ENCODE measurements around the gene DTD1.

DNA sequence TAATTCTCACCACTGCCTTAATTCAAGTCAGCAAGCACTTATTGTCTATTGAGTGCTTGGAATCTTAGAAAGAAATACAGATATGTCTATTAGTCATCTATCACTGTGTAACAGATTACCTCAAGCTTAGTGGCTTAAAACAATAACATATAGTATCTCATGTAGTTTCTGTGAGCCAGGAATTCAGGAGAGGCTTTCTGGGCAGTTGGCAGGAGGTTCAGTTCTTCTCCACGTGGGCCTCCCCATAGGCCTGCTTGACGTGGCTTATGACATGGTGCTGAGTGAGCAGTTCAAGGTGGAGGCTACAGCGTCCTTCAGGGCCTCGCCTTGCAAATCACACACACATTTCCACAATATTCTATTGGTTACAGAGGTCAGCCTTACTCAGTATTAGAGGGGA lies 69.7 kb downstream of the DTD1 start:
- TF ChIP-seq, protein P1, sequence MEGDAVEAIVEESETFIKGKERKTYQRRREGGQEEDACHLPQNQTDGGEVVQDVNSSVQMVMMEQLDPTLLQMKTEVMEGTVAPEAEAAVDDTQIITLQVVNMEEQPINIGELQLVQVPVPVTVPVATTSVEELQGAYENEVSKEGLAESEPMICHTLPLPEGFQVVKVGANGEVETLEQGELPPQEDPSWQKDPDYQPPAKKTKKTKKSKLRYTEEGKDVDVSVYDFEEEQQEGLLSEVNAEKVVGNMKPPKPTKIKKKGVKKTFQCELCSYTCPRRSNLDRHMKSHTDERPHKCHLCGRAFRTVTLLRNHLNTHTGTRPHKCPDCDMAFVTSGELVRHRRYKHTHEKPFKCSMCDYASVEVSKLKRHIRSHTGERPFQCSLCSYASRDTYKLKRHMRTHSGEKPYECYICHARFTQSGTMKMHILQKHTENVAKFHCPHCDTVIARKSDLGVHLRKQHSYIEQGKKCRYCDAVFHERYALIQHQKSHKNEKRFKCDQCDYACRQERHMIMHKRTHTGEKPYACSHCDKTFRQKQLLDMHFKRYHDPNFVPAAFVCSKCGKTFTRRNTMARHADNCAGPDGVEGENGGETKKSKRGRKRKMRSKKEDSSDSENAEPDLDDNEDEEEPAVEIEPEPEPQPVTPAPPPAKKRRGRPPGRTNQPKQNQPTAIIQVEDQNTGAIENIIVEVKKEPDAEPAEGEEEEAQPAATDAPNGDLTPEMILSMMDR (IDR thresholded peaks at IDR 0.05), result no peak
- TF ChIP-seq POLR2A (IDR thresholded peaks at IDR 0.05) (no peak), EP300 (IDR thresholded peaks at IDR 0.05) (no peak)
